HG03097 (cell line): Measurements from ENCODE around the gene HHLA2.
A peak's percentile ranks its signal among the peaks of the same experiment; 100 is the strongest.
"Not testable (repeated sequence)": the region's sequence is repeated elsewhere in the genome, so short reads cannot be mapped to it uniquely, and the experiment has no call there.

Experiments
- ATAC-seq: cut with Tn5 transposase; IDR thresholded peaks from one replicate; pipeline ENCODE4 v1.9.1; 2021; ENCODE audit not compliant: unreplicated experiment, low FRiP score

HHLA2 gene

GRCh38 chr3:108338901-108339545 is 42.7 kb downstream of the HHLA2 start:
- peak; percentile 48 for ATAC-seq

GRCh38 chr3:108341911-108342310 is 45.6 kb downstream of the HHLA2 start:
- ATAC-seq: no peak

GRCh38 chr3:108342837-108343486 is 46.6 kb downstream of the HHLA2 start:
- peak; percentile 42 for ATAC-seq

- no peak for ATAC-seq
Measured at GRCh38 chr3:108343491-108343890, 47.1 kb downstream of the HHLA2 start.

- ATAC-seq: no peak
Measured at GRCh38 chr3:108345492-108346205, 49.3 kb downstream of the HHLA2 start.

GRCh38 chr3:108346301-108347227 is 50.2 kb downstream of the HHLA2 start:
- no peak for ATAC-seq

GRCh38 chr3:108352176-108352575 is 55.8 kb downstream of the HHLA2 start:
- no peak for ATAC-seq

- no peak for ATAC-seq
Measured at GRCh38 chr3:108354562-108354961, 58.2 kb downstream of the HHLA2 start.

- ATAC-seq: no peak
Measured at GRCh38 chr3:108357042-108357441, 60.7 kb downstream of the HHLA2 start.

- ATAC-seq: no peak
Measured at GRCh38 chr3:108359011-108359410, 62.7 kb downstream of the HHLA2 start.

- ATAC-seq: no peak
Measured at GRCh38 chr3:108376026-108376425, 79.7 kb downstream of the HHLA2 start.

- no peak for ATAC-seq
Measured at GRCh38 chr3:108377384-108377783, 81.0 kb downstream of the HHLA2 start.

GRCh38 chr3:108378153-108378951 is 82.0 kb downstream of the HHLA2 start:
- no peak for ATAC-seq

- not testable (repeated sequence) for ATAC-seq
Measured at GRCh38 chr3:108378952-108379342, 82.6 kb downstream of the HHLA2 start.

GRCh38 chr3:108380128-108380795 is 83.9 kb downstream of the HHLA2 start:
- ATAC-seq: no peak

- no peak for ATAC-seq
Measured at GRCh38 chr3:108381529-108382140, 85.3 kb downstream of the HHLA2 start.

GRCh38 chr3:108383306-108383705 is 87.0 kb downstream of the HHLA2 start:
- no peak for ATAC-seq

GRCh38 chr3:108387063-108387462 is 90.7 kb downstream of the HHLA2 start:
- no peak for ATAC-seq
